HepG2 (cell line): ENCODE data around the gene RASGRF1. TPM values are rescaled to one million over a fixed set of nuclear protein-coding genes. Genes with fewer than 3 reads are reported as not detected.

Source experiments
- CEBPG ChIP-seq: IDR thresholded peaks from 2 replicates; pipeline ENCODE4 v1.6.1; 2016
- MIER3 ChIP-seq: IDR thresholded peaks from 2 replicates; pipeline ENCODE4 v1.6.1; 2016; ENCODE audit warnings: missing compliant biosample characterization, borderline replicate concordance
- RAD51 ChIP-seq: fragments of 450-650 bp; IDR thresholded peaks from 2 replicates; pipeline ENCODE4 v1.6.1; 2016; ENCODE audit warnings: borderline replicate concordance
- SSRP1 ChIP-seq: IDR thresholded peaks from 2 replicates; pipeline ENCODE4 v1.6.1; 2016; ENCODE audit warnings: control low read depth
- ZNF282 ChIP-seq: fragments of 450-650 bp; IDR thresholded peaks from 2 replicates; pipeline ENCODE4 v1.6.1; 2018; ENCODE audit not compliant: partially characterized antibody
- ZNF296 ChIP-seq: sonication (generic); formaldehyde crosslinking; conservative IDR thresholded peaks from 2 replicates; pipeline ENCODE4 v1.5.0; 2020; ENCODE audit warnings: mild to moderate bottlenecking, missing genetic modification reagents
- ZNF430 ChIP-seq: sonication (generic); formaldehyde crosslinking; IDR thresholded peaks from 2 replicates; pipeline ENCODE4 v1.9.0; 2021; ENCODE audit warnings: mild to moderate bottlenecking, missing genetic modification reagents
- ZNF501 ChIP-seq: sonication (generic); formaldehyde crosslinking; IDR thresholded peaks from 2 replicates; pipeline ENCODE4 v1.5.1; 2020; ENCODE audit warnings: mild to moderate bottlenecking, moderate library complexity, missing genetic modification reagents
- ZNF777 ChIP-seq: sonication (generic); formaldehyde crosslinking; IDR thresholded peaks from 2 replicates; pipeline ENCODE4 v1.4.0; 2020; ENCODE audit warnings: missing genetic modification reagents
- polyA plus RNA-seq, 8 experiments: library from polyadenylated mRNA; depleted of rRNA in 3 of 8; stranded (reverse) in 7 of 8; unstranded in 1 of 8; fragments of >200 nt; fragmentation: Illumina TruSeq in 4 of 8; extraction: Trizol in 4 of 8; gene quantifications; 2 replicates each; pipeline versions ENCODE4 v1.2.1 to v1.2.3, GENCODE V29; 2011 to 2016; ENCODE audit warnings: low read depth in 4 of 8, missing spikeins in 1 of 8, mixed read lengths in 1 of 8; ENCODE audit not compliant: insufficient read depth in 1 of 8
- total RNA-seq, 5 experiments: library from RNA; depleted of rRNA; stranded (reverse); fragments of >200 nt; fragmentation: Illumina TruSeq; extraction: Trizol; gene quantifications; 2 replicates each; pipeline ENCODE4 v1.2.3, GENCODE V29; 2016; ENCODE audit warnings: low read depth in 1 of 5
- TF ChIP-seq, protein P1 (sequence below): sonication (generic); formaldehyde crosslinking; IDR thresholded peaks from 2 replicates; pipeline ENCODE4 v1.4.0; 2020; ENCODE audit warnings: missing genetic modification reagents, low read depth, mild to moderate bottlenecking, borderline replicate concordance
- TF ChIP-seq, protein P2 (sequence below): sonication (generic); formaldehyde crosslinking; IDR thresholded peaks from 2 replicates; pipeline ENCODE4 v1.4.0; 2020; ENCODE audit warnings: missing genetic modification reagents
- TF ChIP-seq, protein P3 (sequence below): fragments of 450-650 bp; IDR thresholded peaks from 2 replicates; pipeline ENCODE4 v1.6.1; 2016

RASGRF1 gene
- total and polyA plus RNA-seq, 2 of the 13 experiments (the other 11 are each of a cell fraction or from before 2014, with no cell fraction given), result 0.55 to 3.0 TPM

DNA sequence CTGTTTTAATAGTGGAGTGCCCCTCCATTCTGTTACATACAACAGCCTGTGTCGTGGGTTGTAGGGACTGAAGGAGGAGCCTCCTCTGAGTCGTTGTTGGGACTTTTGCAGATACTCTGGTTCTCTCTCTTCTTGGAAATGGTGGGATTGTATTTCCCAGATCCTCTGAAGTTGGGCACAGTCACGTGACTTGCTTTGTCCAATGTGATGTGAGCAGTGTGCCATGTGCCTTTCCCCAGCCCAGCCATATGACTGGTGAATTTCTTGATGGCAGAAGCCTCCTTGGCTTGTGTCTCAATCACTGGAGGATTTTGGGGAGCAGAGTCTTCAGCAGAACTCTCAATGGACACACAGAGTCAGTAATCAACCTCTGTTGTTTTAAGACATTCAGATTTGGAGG lies 36.2 kb downstream of the RASGRF1 start (continued):
- TF ChIP-seq ZNF282, result no peak
- TF ChIP-seq MIER3 (CRISPR knock-in tag), result no peak
- TF ChIP-seq SSRP1 (CRISPR knock-in tag), result no peak
- TF ChIP-seq, protein P1, sequence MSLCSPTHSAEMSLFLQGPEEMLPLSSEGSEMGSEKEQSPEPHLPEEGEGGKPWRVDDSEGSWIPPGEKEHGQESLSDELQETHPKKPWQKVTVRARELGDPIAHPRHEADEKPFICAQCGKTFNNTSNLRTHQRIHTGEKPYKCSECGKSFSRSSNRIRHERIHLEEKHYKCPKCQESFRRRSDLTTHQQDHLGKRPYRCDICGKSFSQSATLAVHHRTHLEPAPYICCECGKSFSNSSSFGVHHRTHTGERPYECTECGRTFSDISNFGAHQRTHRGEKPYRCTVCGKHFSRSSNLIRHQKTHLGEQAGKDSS (CRISPR knock-in tag), result no peak
- no peak for TF ChIP-seq ZNF777
- TF ChIP-seq ZNF501 (CRISPR knock-in tag), result no peak
- TF ChIP-seq CEBPG (CRISPR knock-in tag), result no peak
- TF ChIP-seq, protein P2, sequence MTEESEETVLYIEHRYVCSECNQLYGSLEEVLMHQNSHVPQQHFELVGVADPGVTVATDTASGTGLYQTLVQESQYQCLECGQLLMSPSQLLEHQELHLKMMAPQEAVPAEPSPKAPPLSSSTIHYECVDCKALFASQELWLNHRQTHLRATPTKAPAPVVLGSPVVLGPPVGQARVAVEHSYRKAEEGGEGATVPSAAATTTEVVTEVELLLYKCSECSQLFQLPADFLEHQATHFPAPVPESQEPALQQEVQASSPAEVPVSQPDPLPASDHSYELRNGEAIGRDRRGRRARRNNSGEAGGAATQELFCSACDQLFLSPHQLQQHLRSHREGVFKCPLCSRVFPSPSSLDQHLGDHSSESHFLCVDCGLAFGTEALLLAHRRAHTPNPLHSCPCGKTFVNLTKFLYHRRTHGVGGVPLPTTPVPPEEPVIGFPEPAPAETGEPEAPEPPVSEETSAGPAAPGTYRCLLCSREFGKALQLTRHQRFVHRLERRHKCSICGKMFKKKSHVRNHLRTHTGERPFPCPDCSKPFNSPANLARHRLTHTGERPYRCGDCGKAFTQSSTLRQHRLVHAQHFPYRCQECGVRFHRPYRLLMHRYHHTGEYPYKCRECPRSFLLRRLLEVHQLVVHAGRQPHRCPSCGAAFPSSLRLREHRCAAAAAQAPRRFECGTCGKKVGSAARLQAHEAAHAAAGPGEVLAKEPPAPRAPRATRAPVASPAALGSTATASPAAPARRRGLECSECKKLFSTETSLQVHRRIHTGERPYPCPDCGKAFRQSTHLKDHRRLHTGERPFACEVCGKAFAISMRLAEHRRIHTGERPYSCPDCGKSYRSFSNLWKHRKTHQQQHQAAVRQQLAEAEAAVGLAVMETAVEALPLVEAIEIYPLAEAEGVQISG (CRISPR knock-in tag), result no peak
- TF ChIP-seq RAD51, result peak; percentile 81
- TF ChIP-seq ZNF430 (CRISPR knock-in tag), result no peak
- no peak for TF ChIP-seq ZNF296 (CRISPR knock-in tag)
- TF ChIP-seq, protein P3, sequence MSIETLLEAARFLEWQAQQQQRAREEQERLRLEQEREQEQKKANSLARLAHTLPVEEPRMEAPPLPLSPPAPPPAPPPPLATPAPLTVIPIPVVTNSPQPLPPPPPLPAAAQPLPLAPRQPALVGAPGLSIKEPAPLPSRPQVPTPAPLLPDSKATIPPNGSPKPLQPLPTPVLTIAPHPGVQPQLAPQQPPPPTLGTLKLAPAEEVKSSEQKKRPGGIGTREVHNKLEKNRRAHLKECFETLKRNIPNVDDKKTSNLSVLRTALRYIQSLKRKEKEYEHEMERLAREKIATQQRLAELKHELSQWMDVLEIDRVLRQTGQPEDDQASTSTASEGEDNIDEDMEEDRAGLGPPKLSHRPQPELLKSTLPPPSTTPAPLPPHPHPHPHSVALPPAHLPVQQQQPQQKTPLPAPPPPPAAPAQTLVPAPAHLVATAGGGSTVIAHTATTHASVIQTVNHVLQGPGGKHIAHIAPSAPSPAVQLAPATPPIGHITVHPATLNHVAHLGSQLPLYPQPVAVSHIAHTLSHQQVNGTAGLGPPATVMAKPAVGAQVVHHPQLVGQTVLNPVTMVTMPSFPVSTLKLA, result peak; percentile 67
